H1 (cell line): Measurements from ENCODE around the gene LPP. TPM values are rescaled to one million over a fixed set of nuclear protein-coding genes. Genes with fewer than 3 reads are reported as not detected.

ENCODE experiments used
- CTCF ChIA-PET: fragments of 300-600 bp; sonication (Branson Sonifier 250); formaldehyde crosslinking; loops from one replicate; lab custom pipeline; 2021; ENCODE audit not compliant: partially characterized antibody; lab: Charles Lee
- POLR2A ChIA-PET: fragments of 300-600 bp; sonication (Branson Sonifier 250); formaldehyde crosslinking; loops from one replicate; lab custom pipeline; 2021; ENCODE audit warnings: inconsistent platforms; ENCODE audit not compliant: partially characterized antibody; lab: Charles Lee
- DNase-seq, 2 experiments: peaks; one replicate each; pipeline versions ENCODE4 v3.0.0 to v3.0.0-alpha.2; 2010 to 2022; ENCODE audit warnings: low spot score in 2 of 2, low read depth in 1 of 2, mixed read lengths in 1 of 2
- FAIRE-seq: peaks from 2 replicates; lab custom pipeline; 2011; peaks lifted over from hg19 to GRCh38; lab: Jason Lieb, UNC
- H2AFZ ChIP-seq: 2 replicates; pipeline ENCODE4 v1.8.1; 2012; ENCODE audit warnings: low read length, inconsistent platforms
- H2AK5ac ChIP-seq: 2 replicates; pipeline ENCODE4 v1.6.1; 2013; ENCODE audit warnings: low read depth, low read length
- H2BK120ac ChIP-seq: replicated peaks from 2 replicates; pipeline ENCODE3; 2013; ENCODE audit warnings: low read depth, low read length, inconsistent platforms
- H2BK12ac ChIP-seq: 2 replicates; pipeline ENCODE4 v1.6.1; 2013; ENCODE audit warnings: low read depth, low read length
- H2BK15ac ChIP-seq: 2 replicates; pipeline ENCODE4 v1.6.1; 2013; ENCODE audit warnings: low read length
- H2BK20ac ChIP-seq: 2 replicates; pipeline ENCODE4 v1.6.1; 2013; ENCODE audit warnings: low read length
- H2BK5ac ChIP-seq: 2 replicates; pipeline ENCODE4 v1.6.1; 2013; ENCODE audit warnings: low read depth, low read length
- H3K14ac ChIP-seq: 2 replicates; pipeline ENCODE4 v1.6.1; 2013; ENCODE audit warnings: inconsistent platforms; ENCODE audit not compliant: insufficient read length
- H3K18ac ChIP-seq: 2 replicates; pipeline ENCODE4 v1.6.1; 2013; ENCODE audit warnings: low read length; ENCODE audit errors: extremely low read depth
- H3K23ac ChIP-seq: 2 replicates; pipeline ENCODE4 v1.6.1; 2013; ENCODE audit warnings: inconsistent platforms; ENCODE audit not compliant: insufficient read length
- H3K23me2 ChIP-seq: 2 replicates; pipeline ENCODE4 v1.6.1; 2013; ENCODE audit warnings: low read depth, low read length
- H3K27ac ChIP-seq: 2 replicates; pipeline ENCODE4 v1.6.1; 2011; ENCODE audit warnings: low read depth, low read length, inconsistent platforms
- H3K27me3 ChIP-seq, 4 experiments: replicated peaks in 1 of 4; 1 replicate in 1 of 4; 2 replicates in 3 of 4; pipeline versions ENCODE4 v1.6.1 to v1.8.1; 2011 to 2013; ENCODE audit warnings: low read length in 3 of 4, mild to moderate bottlenecking in 3 of 4, inconsistent platforms in 2 of 4, mixed read lengths in 2 of 4, moderate library complexity in 1 of 4; ENCODE audit not compliant: control insufficient read depth in 3 of 4, insufficient read depth in 3 of 4; ENCODE audit errors: extremely low read depth in 1 of 4
- H3K36me3 ChIP-seq, 4 experiments: 2 replicates each; pipeline versions ENCODE4 v1.6.1 to v1.8.1; 2011 to 2013; ENCODE audit warnings: mild to moderate bottlenecking in 4 of 4, low read length in 3 of 4, moderate library complexity in 2 of 4, control low read depth in 1 of 4, inconsistent platforms in 1 of 4; ENCODE audit not compliant: insufficient read depth in 4 of 4, control insufficient read depth in 2 of 4
- H3K4ac ChIP-seq: replicated peaks from 2 replicates; pipeline ENCODE3; 2013; ENCODE audit warnings: low read length, low read depth, mixed read lengths, inconsistent platforms; ENCODE audit not compliant: insufficient read length
- H3K4me1 ChIP-seq, 4 experiments: replicated peaks in 1 of 4; 1 replicate in 1 of 4; 2 replicates in 3 of 4; pipeline versions ENCODE4 v1.6.1 to v1.8.1; 2011 to 2013; ENCODE audit warnings: low read length in 3 of 4, inconsistent platforms in 2 of 4, mixed read lengths in 1 of 4; ENCODE audit not compliant: insufficient read depth in 4 of 4, control insufficient read depth in 3 of 4
- H3K4me2 ChIP-seq, 2 experiments: 2 replicates each; pipeline versions ENCODE4 v1.6.1 to v1.8.1; 2011 to 2013; ENCODE audit warnings: low read depth in 2 of 2, low read length in 2 of 2, control low read depth in 1 of 2, inconsistent platforms in 1 of 2, mild to moderate bottlenecking in 1 of 2; ENCODE audit not compliant: insufficient read depth in 1 of 2
- H3K4me3 ChIP-seq, 4 experiments: fragments of 200-600, 300-600 bp in 1 of 4; sonication (generic), shearing (Covaris generic), sonication (Bioruptor Twin) in 1 of 4; 2 replicates each; pipeline versions ENCODE4 v1.5.1 to v1.8.1; 2011 to 2016; ENCODE audit warnings: low read length in 4 of 4, low read depth in 3 of 4, control low read depth in 2 of 4, inconsistent platforms in 2 of 4, mild to moderate bottlenecking in 2 of 4, mixed read lengths in 1 of 4, moderate library complexity in 1 of 4; ENCODE audit not compliant: insufficient read depth in 2 of 4; ENCODE audit errors: extremely low read depth in 1 of 4
- H3K56ac ChIP-seq: replicated peaks from 2 replicates; pipeline ENCODE3; 2013; ENCODE audit warnings: low read depth, mild to moderate bottlenecking, mixed read lengths, low read length, inconsistent platforms; ENCODE audit not compliant: insufficient read length
- H3K79me1 ChIP-seq: 2 replicates; pipeline ENCODE4 v1.6.1; 2013; ENCODE audit warnings: low read depth, low read length, control low read depth
- H3K79me2 ChIP-seq, 2 experiments: 2 replicates each; pipeline versions ENCODE4 v1.6.1 to v1.8.1; 2012 to 2013; ENCODE audit warnings: low read length in 2 of 2, mild to moderate bottlenecking in 2 of 2, inconsistent platforms in 1 of 2; ENCODE audit not compliant: insufficient read depth in 2 of 2, control insufficient read depth in 1 of 2
- H3K9ac ChIP-seq, 4 experiments: replicated peaks in 1 of 4; 1 replicate in 1 of 4; 2 replicates in 3 of 4; pipeline versions ENCODE4 v1.6.1 to v1.8.1; 2011 to 2013; ENCODE audit warnings: low read depth in 3 of 4, low read length in 3 of 4, control low read depth in 2 of 4, mild to moderate bottlenecking in 2 of 4, moderate library complexity in 2 of 4, inconsistent platforms in 1 of 4; ENCODE audit errors: extremely low read depth in 1 of 4
- H3K9me3 ChIP-seq, 2 experiments: 2 replicates each; pipeline versions ENCODE4 v1.6.1 to v1.8.1; 2012 to 2013; ENCODE audit warnings: mild to moderate bottlenecking in 2 of 2, moderate library complexity in 2 of 2, control low read depth in 1 of 2, inconsistent platforms in 1 of 2, low read depth in 1 of 2, low read length in 1 of 2, mixed read lengths in 1 of 2; ENCODE audit not compliant: insufficient read depth in 2 of 2
- H4K20me1 ChIP-seq, 2 experiments: replicated peaks in 1 of 2; 2 replicates each; pipeline versions ENCODE3 to v1.8.1; 2011 to 2013; ENCODE audit warnings: inconsistent platforms in 2 of 2, low read length in 2 of 2, mild to moderate bottlenecking in 1 of 2; ENCODE audit not compliant: insufficient read depth in 2 of 2, control insufficient read depth in 1 of 2
- H4K5ac ChIP-seq: 2 replicates; pipeline ENCODE4 v1.6.1; 2013; ENCODE audit warnings: low read length, low read depth, mixed read lengths, inconsistent platforms; ENCODE audit not compliant: insufficient read length
- H4K8ac ChIP-seq: 2 replicates; pipeline ENCODE4 v1.8.0; 2013; ENCODE audit warnings: mild to moderate bottlenecking, moderate library complexity, low read length, inconsistent platforms; ENCODE audit not compliant: insufficient read depth; ENCODE audit errors: extremely low read depth
- H4K91ac ChIP-seq: replicated peaks from 2 replicates; pipeline ENCODE3; 2013; ENCODE audit warnings: low read length, mixed read lengths, inconsistent platforms; ENCODE audit not compliant: insufficient read length
- BCL11A ChIP-seq, 2 experiments: IDR thresholded peaks; one replicate each; pipeline ENCODE4 v1.6.1; 2011; ENCODE audit warnings: low read depth in 2 of 2, low read length in 2 of 2, mild to moderate bottlenecking in 2 of 2
- CBX8 ChIP-seq: fragments of 300-800, 300-1000 bp; sonication (generic); IDR thresholded peaks from 2 replicates; pipeline ENCODE4 v1.7.1; 2016; ENCODE audit warnings: low read depth, low read length, borderline replicate concordance
- CREB1 ChIP-seq: IDR thresholded peaks from 2 replicates; pipeline ENCODE4 v1.6.1; 2012; ENCODE audit warnings: inconsistent platforms
- E2F6 ChIP-seq: IDR thresholded peaks from 2 replicates; pipeline ENCODE4 v1.6.1; 2012; ENCODE audit warnings: inconsistent platforms
- EGR1 ChIP-seq: IDR thresholded peaks from 2 replicates; pipeline ENCODE4 v1.6.1; 2011; ENCODE audit warnings: low read depth, low read length, borderline replicate concordance
- HDAC2 ChIP-seq, 2 experiments: fragments of 300-600 bp in 1 of 2; sonication (generic) in 1 of 2; IDR thresholded peaks; 2 replicates each; pipeline ENCODE4 v1.6.1; 2011 to 2012; ENCODE audit warnings: low read depth in 2 of 2, low read length in 2 of 2, mild to moderate bottlenecking in 2 of 2, moderate library complexity in 2 of 2, borderline replicate concordance in 1 of 2, inconsistent platforms in 1 of 2
- JUND ChIP-seq: IDR thresholded peaks from 2 replicates; pipeline ENCODE4 v1.6.1; 2011; ENCODE audit warnings: mild to moderate bottlenecking, improper control_type of control experiment, low read length
- KDM1A ChIP-seq: fragments of 200-600, 300-600 bp; sonication (generic); IDR thresholded peaks from 2 replicates; pipeline ENCODE4 v1.7.1; 2016; ENCODE audit warnings: mild to moderate bottlenecking, low read length, borderline replicate concordance
- NANOG ChIP-seq: IDR thresholded peaks from 2 replicates; pipeline ENCODE4 v1.6.1; 2011; ENCODE audit warnings: low read length, low read depth, mild to moderate bottlenecking, inconsistent platforms; ENCODE audit not compliant: insufficient read depth, poor library complexity, severe bottlenecking
- NRF1 ChIP-seq: IDR thresholded peaks from 2 replicates; pipeline ENCODE4 v1.6.1; 2011; ENCODE audit warnings: mild to moderate bottlenecking, low read depth, low read length, improper control_type of control experiment
- SAP30 ChIP-seq: fragments of 300-600 bp; sonication (generic); IDR thresholded peaks from 2 replicates; pipeline ENCODE4 v1.7.1; 2012; ENCODE audit warnings: low read length, moderate library complexity, mild to moderate bottlenecking, inconsistent platforms; ENCODE audit not compliant: insufficient read depth, insufficient replicate concordance
- SRF ChIP-seq: IDR thresholded peaks from 2 replicates; pipeline ENCODE4 v1.6.1; 2011; ENCODE audit warnings: mild to moderate bottlenecking, low read depth, low read length, moderate library complexity
- TAF1 ChIP-seq: IDR thresholded peaks from 2 replicates; pipeline ENCODE4 v1.6.1; 2011; ENCODE audit warnings: mild to moderate bottlenecking, low read depth, low read length
- ZNF274 ChIP-seq: IDR thresholded peaks from 2 replicates; pipeline ENCODE4 v1.7.0; 2012; ENCODE audit warnings: low read length, borderline replicate concordance; ENCODE audit errors: extremely low read depth
- WGBS, 2 experiments: shearing (Covaris generic) in 1 of 2; methylation state at CpG; one replicate each; pipeline versions ENCODE4 v1.1.6 to v1.1.7; 2013 to 2015; ENCODE audit warnings: low lambda C conversion rate in 2 of 2, mixed read lengths in 2 of 2, inconsistent platforms in 1 of 2, low coverage in 1 of 2, missing lambda C conversion rate in 1 of 2; ENCODE audit not compliant: insufficient replicate concordance in 2 of 2, insufficient coverage in 1 of 2, insufficient read length in 1 of 2; ENCODE audit errors: extremely low coverage in 1 of 2, missing lambda C conversion rate in 1 of 2; 5-methylcytosine and 5-hydroxymethylcytosine counted together
- polyA plus RNA-seq, 7 experiments: library from polyadenylated mRNA; depleted of rRNA in 3 of 7; stranded (reverse) in 5 of 7; unstranded in 2 of 7; fragments of >200 nt in 5 of 7; fragments of 200-250 nt in 2 of 7; gene quantifications; 1 replicate in 5 of 7; 2 replicates in 1 of 7; 4 replicates in 1 of 7; pipeline versions ENCODE4 v1.2.1 to v1.2.3, GENCODE V29; 2011 to 2013; ENCODE audit warnings: missing spikeins in 2 of 7, mixed read lengths in 2 of 7
- total RNA-seq: library from RNA; stranded (reverse); fragmentation: NEBNext Ultra II Directional; extraction: Animal tissue kit (Norgen Biotek cat#: 25700); gene quantifications from 2 replicates; pipeline ENCODE4 v1.2.1, GENCODE V29; 2021

LPP gene
- total and polyA plus RNA-seq, 2 of the 8 experiments (the other 6 are each of a cell fraction or from before 2014, with no cell fraction given), result 10.0 to 53.3 TPM

- Histone ChIP-seq H2BK20ac (no peak overlapping the region), H3K27me3 (no peaks in the 10 kb centered on the region), H4K8ac (no peak overlapping the region), H3K23ac (no peak overlapping the region), H3K18ac (no peak overlapping the region), H3K4ac (no peak overlapping the region), H2BK120ac (no peak overlapping the region), H3K56ac (no peak overlapping the region), H3K36me3 (no peaks in the 10 kb centered on the region), H3K79me2 (no peaks in the 10 kb centered on the region), H3K79me1 (no peaks in the 10 kb centered on the region), H2BK12ac (no peak overlapping the region), H2BK5ac (no peak overlapping the region), H2AFZ (no peak overlapping the region), H3K27ac (no peak overlapping the region), H2BK15ac (no peak overlapping the region), H3K4me3 (no peak overlapping the region), H3K23me2 (no peaks in the 10 kb centered on the region), H4K20me1 (no peaks in the 10 kb centered on the region), H4K91ac (no peak overlapping the region), H3K4me2 (no peak overlapping the region), H2AK5ac (no peak overlapping the region), H3K9ac (no peak overlapping the region), H3K14ac (no peak overlapping the region), H3K9me3 (no peaks in the 10 kb centered on the region), H4K5ac (no peak overlapping the region), H3K4me1 (no peaks in the 10 kb centered on the region)
- DNase-seq (no peak), FAIRE-seq (no peak)
- WGBS, 2 experiments, result 95% methylated on average over 1 of the region's 1 CpG; no CpG with 5 or more reads in 1 of the 2 experiments
- ChIA-PET CTCF (interaction anchor here (0.6 kb wide), 1 partner anchor 113 kb away, joined by 3 read pairs; no protein-coding TSS in a partner anchor), POLR2A (interaction anchor here (0.6 kb wide), 1 partner anchor 37 kb away, joined by 3 read pairs; no protein-coding TSS in a partner anchor)
- no peak for TF ChIP-seq BCL11A (IDR thresholded peaks at IDR 0.05; ENCODE audit: low read depth in 2 of 2, low read length in 2 of 2)
- TF ChIP-seq NRF1, result no peak
- TF ChIP-seq TAF1, result no peak
- TF ChIP-seq ZNF274, result no peak
- TF ChIP-seq SAP30, result no peak
- TF ChIP-seq CBX8, result no peak
- TF ChIP-seq JUND, result no peak
- no peak for TF ChIP-seq EGR1
- TF ChIP-seq E2F6, result no peak
- TF ChIP-seq CREB1, result no peak
- TF ChIP-seq KDM1A, result no peak
- no peak for TF ChIP-seq HDAC2 (IDR thresholded peaks at IDR 0.05; ENCODE audit: borderline replicate concordance in 1 of 2, low read depth in 2 of 2, low read length in 2 of 2)
- no peak for TF ChIP-seq NANOG
- no peak for TF ChIP-seq SRF
Measured at GRCh38 chr3:188842639-188843038, 688.7 kb downstream of the LPP start.
